ENCODE measurements around the gene SNX1. TPM values are rescaled to one million over a fixed set of nuclear protein-coding genes. Genes with fewer than 3 reads are reported as not detected.

The SNX1 gene
- total and polyA plus RNA-seq, 7 donors = 36.4 to 102 (median 61.0) TPM

DNA sequence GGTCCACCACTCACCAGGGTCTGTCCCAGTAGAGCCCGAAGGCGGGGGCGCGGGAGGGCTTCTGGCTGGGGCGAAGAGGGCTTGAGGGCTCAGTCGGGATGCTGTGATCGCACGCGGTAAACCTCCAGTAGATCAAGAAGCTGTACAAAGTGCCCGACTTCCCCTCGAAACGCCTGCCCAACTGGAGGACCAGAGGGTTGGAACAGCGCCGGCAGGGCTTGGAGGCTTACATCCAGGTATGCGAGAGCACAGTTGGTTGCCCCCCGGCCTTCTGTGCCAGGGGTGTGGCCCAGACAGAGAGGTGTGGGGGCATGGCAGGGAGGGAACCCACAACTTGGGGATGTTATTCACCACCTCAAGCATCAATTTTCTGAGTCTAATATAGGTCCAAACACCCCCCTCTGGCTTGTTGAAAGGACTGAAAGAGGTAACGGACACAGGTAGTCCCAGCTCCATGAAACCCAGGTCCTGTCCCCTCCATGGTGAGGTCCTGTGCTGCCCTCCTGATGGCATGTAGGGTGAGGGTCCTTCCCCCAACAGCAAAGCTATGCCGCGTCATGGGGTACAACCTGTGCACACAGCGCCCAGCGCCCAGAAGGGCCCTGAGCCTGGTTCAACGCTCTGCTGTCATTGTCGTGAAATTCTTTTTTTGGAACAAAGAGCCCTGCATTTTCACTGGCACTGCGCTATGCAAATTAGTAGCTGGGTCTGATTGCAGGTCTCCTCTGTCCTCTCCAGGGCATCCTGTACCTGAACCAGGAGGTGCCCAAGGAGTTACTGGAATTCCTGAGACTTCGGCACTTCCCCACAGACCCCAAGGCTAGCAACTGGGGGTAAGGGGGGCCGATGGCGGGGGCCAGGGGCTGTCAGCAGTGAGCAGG is 57.0 kb downstream of the SNX1 start:
- Histone ChIP-seq H3K27me3 (ENCODE audit: insufficient read depth in 3 of 3, low read length in 2 of 3) (peaks cover 0 to 15% (median 6%) of the 10 kb centered on the region in 3 donors), H3K36me3 (ENCODE audit: insufficient read depth in 1 of 2, low read depth in 1 of 2) (peaks cover 0 to 40% of the 10 kb centered on the region in 2 donors), H3K4me1 (peaks cover 26% of the 10 kb centered on the region), H3K4me3 (peak overlapping the region; percentile 68), H3K9me3 (no peaks in the 10 kb centered on the region), H3K27ac (no peak overlapping the region)
- intact Hi-C loops (cut with DNase I) = no loop called here
- 34 to 39% (median 38%) methylated on average over 27 of the region's 27 CpGs for WGBS, 3 donors
- DNase-seq = no peak
- TF ChIP-seq, protein P1, sequence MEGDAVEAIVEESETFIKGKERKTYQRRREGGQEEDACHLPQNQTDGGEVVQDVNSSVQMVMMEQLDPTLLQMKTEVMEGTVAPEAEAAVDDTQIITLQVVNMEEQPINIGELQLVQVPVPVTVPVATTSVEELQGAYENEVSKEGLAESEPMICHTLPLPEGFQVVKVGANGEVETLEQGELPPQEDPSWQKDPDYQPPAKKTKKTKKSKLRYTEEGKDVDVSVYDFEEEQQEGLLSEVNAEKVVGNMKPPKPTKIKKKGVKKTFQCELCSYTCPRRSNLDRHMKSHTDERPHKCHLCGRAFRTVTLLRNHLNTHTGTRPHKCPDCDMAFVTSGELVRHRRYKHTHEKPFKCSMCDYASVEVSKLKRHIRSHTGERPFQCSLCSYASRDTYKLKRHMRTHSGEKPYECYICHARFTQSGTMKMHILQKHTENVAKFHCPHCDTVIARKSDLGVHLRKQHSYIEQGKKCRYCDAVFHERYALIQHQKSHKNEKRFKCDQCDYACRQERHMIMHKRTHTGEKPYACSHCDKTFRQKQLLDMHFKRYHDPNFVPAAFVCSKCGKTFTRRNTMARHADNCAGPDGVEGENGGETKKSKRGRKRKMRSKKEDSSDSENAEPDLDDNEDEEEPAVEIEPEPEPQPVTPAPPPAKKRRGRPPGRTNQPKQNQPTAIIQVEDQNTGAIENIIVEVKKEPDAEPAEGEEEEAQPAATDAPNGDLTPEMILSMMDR (IDR thresholded peaks at IDR 0.05) = no peak
- ATAC-seq = peak in 2 of 4 donors; percentile 1 to 14

DNA sequence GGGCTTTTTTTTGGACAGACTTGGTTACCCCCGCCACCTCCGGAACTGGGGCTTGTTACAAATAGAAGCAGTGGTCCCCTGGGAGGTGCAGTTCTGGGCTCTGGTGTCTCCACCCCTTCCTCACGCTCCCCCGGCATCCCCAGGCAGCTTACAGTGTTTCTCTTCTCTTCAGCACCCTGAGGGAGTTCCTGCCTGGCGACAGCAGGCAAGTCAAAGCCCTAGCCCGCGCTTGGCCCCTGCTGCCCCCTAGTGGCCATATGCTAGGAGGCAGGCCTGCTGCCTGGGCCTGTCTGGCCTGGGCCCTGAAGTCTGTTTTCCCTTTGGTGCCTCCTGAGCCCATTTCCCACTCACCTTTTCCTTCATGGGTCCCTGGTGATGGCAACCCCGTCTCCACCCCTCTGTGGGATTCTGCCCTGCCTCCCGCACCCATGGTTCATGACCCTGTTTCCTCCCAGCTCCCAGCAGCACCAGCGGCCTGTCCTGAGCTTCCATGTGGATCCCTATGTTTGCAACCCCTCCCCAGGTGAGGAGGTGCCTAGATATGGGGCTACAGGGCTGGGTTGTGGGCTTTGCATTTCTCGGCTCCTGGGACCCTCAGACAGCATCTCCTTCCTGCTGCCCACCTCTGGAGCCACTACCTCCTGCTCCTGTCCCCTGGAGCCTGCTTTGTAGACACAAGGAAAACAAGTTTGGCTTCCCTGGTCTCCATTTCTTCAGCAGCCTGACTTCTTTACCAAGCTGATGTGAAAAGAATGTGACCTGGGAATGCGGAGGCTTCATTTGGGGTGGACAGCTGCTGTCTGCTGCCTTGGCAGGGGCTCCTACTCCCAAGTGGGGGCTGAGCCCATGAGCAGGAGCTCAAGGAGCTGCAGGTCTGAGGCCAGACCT is 57.9 kb downstream of the SNX1 start:
- DNase-seq (peak; percentile 89 to 95), ATAC-seq (peak; percentile 86 to 93 (median 91))
- Histone ChIP-seq H3K9me3 (no peaks in the 10 kb centered on the region), H3K4me3 (no peak overlapping the region), H3K27ac (peak overlapping the region; percentile 16), H3K36me3 (ENCODE audit: insufficient read depth in 1 of 2, low read depth in 1 of 2) (peaks cover 0 to 50% of the 10 kb centered on the region in 2 donors), H3K27me3 (ENCODE audit: insufficient read depth in 3 of 3, low read length in 2 of 3) (peaks cover 0 to 15% (median 6%) of the 10 kb centered on the region in 3 donors), H3K4me1 (peaks cover 26% of the 10 kb centered on the region)
- intact Hi-C loops (cut with DNase I) = no loop called here
- WGBS, 3 donors = 20 to 27% (median 21%) methylated on average over 12 of the region's 12 CpGs
- TF ChIP-seq, protein P1 (IDR thresholded peaks at IDR 0.05) = peak; percentile 98

DNA sequence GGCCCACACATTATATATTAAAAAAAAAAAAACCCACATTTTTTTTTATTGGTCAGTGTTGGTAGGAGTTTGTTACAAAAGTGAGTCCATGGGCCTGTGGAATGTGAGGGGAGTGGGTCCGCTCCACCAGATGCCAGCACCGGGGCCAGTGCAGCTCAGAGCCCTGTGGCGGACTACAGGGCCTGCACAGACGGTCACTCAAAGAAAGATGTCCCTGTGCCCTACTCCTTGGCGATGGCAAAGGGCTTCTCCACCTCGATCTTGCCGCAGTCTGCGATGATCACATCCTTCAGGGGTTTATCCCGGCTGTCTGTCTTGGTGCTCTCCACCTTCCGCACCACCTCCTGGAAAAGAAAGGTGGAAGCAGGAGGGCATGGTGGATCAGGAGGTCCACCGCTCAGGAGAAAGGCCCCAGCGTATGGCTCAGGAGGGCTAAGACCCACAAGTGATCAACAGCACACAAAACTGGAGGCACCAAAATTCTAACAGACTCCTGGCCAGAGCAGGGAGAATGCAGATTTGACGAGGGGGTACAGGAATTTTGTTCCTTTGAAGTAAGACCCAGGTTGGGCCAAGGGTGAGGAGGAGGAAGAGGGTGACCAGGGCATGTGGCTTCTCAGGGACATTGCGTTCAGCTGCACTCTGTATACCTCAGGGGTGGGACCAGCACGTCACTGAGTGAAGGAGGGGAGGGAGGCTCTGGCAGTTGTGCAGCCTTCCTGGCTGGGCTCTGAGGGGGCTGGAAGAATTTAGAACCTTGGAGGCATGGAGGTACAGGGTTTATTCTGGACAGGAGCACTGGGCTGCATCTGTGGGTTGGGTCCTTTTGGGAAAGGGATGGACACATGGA is 60.2 kb downstream of the SNX1 start:
- ATAC-seq (no peak), DNase-seq (no peak)
- Histone ChIP-seq H3K4me3 (no peak overlapping the region), H3K27me3 (ENCODE audit: insufficient read depth in 3 of 3, low read length in 2 of 3) (peaks cover 0 to 15% (median 4%) of the 10 kb centered on the region in 3 donors), H3K9me3 (no peaks in the 10 kb centered on the region), H3K4me1 (peaks cover 38% of the 10 kb centered on the region), H3K36me3 (ENCODE audit: insufficient read depth in 1 of 2, low read depth in 1 of 2) (peaks cover 5 to 73% of the 10 kb centered on the region in 2 donors), H3K27ac (no peak overlapping the region)
- intact Hi-C loops (cut with DNase I) = no loop called here
- TF ChIP-seq, protein P1 (IDR thresholded peaks at IDR 0.05) = no peak
- WGBS, 3 donors = 87 to 88% (median 88%) methylated on average over 15 of the region's 15 CpGs

DNA sequence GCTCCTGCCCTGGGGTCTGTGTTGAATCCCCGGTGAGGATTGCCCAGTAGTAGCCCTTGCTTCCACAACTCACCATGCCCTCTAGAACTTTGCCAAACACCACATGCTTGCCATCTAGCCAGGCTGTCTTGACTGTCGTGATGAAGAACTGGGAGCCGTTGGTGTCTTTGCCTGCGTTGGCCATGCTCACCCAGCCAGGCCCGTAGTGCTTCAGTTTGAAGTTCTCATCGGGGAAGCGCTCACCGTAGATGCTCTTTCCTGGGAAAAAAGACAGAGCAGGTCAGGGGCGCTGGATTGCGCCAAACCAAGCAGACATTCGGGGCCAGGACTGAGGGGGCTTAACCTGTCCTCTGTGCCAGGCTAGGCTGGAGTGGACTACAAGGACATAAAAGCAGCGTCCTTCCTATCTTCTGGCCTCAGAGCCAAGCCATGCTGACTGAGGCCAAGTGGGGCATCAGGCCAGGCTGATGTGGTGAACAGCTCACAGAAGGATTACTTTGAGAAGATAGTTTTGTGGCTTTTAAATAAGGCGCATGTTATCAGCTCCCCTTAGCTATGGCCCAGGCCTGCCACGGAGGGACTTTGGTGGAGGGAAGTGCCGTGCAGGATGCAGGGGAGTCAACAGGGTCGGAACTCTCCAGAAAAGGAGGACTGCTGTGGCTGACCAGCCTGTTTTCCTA is 61.0 kb downstream of the SNX1 start:
- Histone ChIP-seq H3K27ac (no peak overlapping the region), H3K4me3 (no peak overlapping the region), H3K36me3 (ENCODE audit: insufficient read depth in 1 of 2, low read depth in 1 of 2) (peaks cover 7 to 81% of the 10 kb centered on the region in 2 donors), H3K27me3 (ENCODE audit: insufficient read depth in 3 of 3, low read length in 2 of 3) (peaks cover 0 to 8% (median 0%) of the 10 kb centered on the region in 3 donors), H3K9me3 (no peaks in the 10 kb centered on the region), H3K4me1 (peaks cover 38% of the 10 kb centered on the region)
- TF ChIP-seq, protein P1 (IDR thresholded peaks at IDR 0.05) = no peak
- intact Hi-C loops (cut with DNase I) = no loop called here
- ATAC-seq (no peak), DNase-seq (no peak)
- 81 to 84% (median 82%) methylated on average over 16 of the region's 16 CpGs for WGBS, 3 donors

All from psoas muscle (tissue), 8 donors.